Stimulated activated naive B cell treated with anti-CD40 and anti-IgM and Interleukin-4, amounts not matched to agents 10 μg/mL and 1 μg/mL and 100 μg/mL, for 72 hours (primary cell): ENCODE data around the gene PHF10.

Experiments
- ATAC-seq, 2 donors: fragments of 150-1000 bp; cut with Tn5 transposase; replicated peaks; 2 replicates each; pipeline ENCODE4 v1.10.0; 2021; ENCODE audit warnings: moderate library complexity in 1 of 2
- DNase-seq: peaks from one replicate; pipeline ENCODE4 v3.0.0; 2021
- H3K27ac Mint-ChIP-seq: one replicate; pipeline ENCODE4 v1.8.0; 2022; ENCODE audit warnings: mild to moderate bottlenecking, mixed read lengths
- H3K27me3 Mint-ChIP-seq, 2 donors: one replicate each; pipeline ENCODE4 v1.8.0; 2022; ENCODE audit warnings: mixed read lengths in 2 of 2
- H3K36me3 Mint-ChIP-seq, 2 donors: one replicate each; pipeline ENCODE4 v1.8.0; 2022; ENCODE audit warnings: mixed read lengths in 2 of 2, mild to moderate bottlenecking in 1 of 2
- H3K4me1 Mint-ChIP-seq, 2 donors: one replicate each; pipeline ENCODE4 v1.8.0; 2022; ENCODE audit warnings: mixed read lengths in 2 of 2, mild to moderate bottlenecking in 1 of 2
- H3K4me3 Mint-ChIP-seq, 2 donors: one replicate each; pipeline ENCODE4 v1.8.0; 2022; ENCODE audit warnings: mild to moderate bottlenecking in 2 of 2, mixed read lengths in 2 of 2, moderate library complexity in 1 of 2
- H3K9me3 Mint-ChIP-seq, 2 donors: one replicate each; pipeline ENCODE4 v1.8.0; 2022; ENCODE audit warnings: mixed read lengths in 2 of 2, mild to moderate bottlenecking in 1 of 2

PHF10 gene

GRCh38 chr6:169738204-169738975, 14.1 kb upstream of the PHF10 start:
- ATAC-seq (peak in 1 of 2 donors; percentile 29), DNase-seq (no peak)
- H3K4me1 Mint-ChIP-seq, result peaks cover 0 to 5% of the 10 kb centered on the region in 2 donors

DNA sequence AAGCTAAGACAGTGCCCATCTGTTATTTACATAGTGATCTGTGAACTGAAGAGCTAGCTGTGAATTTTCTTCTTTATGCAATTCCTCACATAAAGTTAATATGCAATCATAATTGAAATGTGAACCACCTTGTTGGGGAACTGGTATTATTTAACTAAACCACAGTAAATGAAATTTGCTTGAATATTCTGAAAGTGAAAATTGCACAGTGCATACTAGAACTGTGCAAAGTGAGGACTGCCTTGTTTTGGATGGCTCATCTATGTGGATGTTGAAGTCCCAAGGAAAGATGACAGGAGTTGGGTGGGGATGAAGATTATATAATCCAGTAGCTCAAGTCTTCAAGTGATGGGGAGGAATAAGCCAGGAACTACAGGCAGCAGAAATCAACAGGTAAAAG, 5.7 kb upstream of the PHF10 start:
- DNase-seq, result no peak
- Mint-ChIP-seq H3K27me3 (peaks cover 0 to 10% of the 10 kb centered on the region in 2 donors), H3K4me3 (no peak overlapping the region), H3K36me3 (peaks cover 0 to 3% of the 10 kb centered on the region in 2 donors), H3K4me1 (peaks cover 0 to 5% of the 10 kb centered on the region in 2 donors), H3K27ac (no peak overlapping the region), H3K9me3 (no peaks in the 10 kb centered on the region)
- ATAC-seq, result no peak

More at GRCh38 chr6:169738204-169738975, 14.1 kb upstream of the PHF10 start:
- Mint-ChIP-seq H3K4me3 (no peak overlapping the region), H3K27ac (no peak overlapping the region), H3K36me3 (no peaks in the 10 kb centered on the region), H3K9me3 (no peaks in the 10 kb centered on the region), H3K27me3 (peaks cover 10 to 37% of the 10 kb centered on the region in 2 donors)

DNA sequence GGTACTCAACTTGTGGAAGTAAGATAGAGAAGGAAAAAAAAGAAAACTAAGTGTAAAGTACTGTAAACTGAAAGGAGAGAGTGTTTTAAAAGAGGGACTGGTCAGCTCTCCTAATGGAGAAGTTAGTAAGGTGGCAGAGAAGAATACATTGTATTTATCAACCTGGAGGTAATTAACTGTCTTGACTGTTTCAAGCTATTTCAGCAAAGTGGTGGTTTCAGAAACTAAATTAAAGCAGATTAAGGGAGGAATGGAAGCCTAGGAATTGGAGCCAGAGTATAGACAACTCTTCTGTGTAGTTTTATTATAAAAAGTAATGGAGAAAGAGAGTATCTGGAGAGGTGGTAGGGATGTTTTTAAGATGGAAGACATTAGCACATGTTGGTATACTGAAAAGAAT, 2.7 kb upstream of the PHF10 start:
- H3K36me3 Mint-ChIP-seq, result peaks cover 0 to 3% of the 10 kb centered on the region in 2 donors
- H3K9me3 Mint-ChIP-seq, result no peaks in the 10 kb centered on the region
- H3K27ac Mint-ChIP-seq, result no peak overlapping the region
- DNase-seq, result no peak
- H3K4me1 Mint-ChIP-seq, result peaks cover 10 to 11% of the 10 kb centered on the region in 2 donors
- no peak for ATAC-seq
- H3K4me3 Mint-ChIP-seq, result no peak overlapping the region
- H3K27me3 Mint-ChIP-seq, result no peaks in the 10 kb centered on the region

GRCh38 chr6:169726049-169726400, 1.7 kb upstream of the PHF10 start:
- Mint-ChIP-seq H3K27me3 (no peaks in the 10 kb centered on the region), H3K4me1 (peaks cover 10 to 13% of the 10 kb centered on the region in 2 donors), H3K36me3 (peaks cover 0 to 3% of the 10 kb centered on the region in 2 donors), H3K9me3 (no peaks in the 10 kb centered on the region), H3K4me3 (peak overlapping the region; percentile 57 to 82), H3K27ac (no peak overlapping the region)
- ATAC-seq (no peak), DNase-seq (no peak)

- DNase-seq (no peak), ATAC-seq (peak; percentile 27 to 32)
- Mint-ChIP-seq H3K27me3 (no peaks in the 10 kb centered on the region), H3K4me1 (peaks cover 10 to 14% of the 10 kb centered on the region in 2 donors), H3K27ac (peak overlapping the region; percentile 80), H3K4me3 (peak overlapping the region; percentile 57 to 82), H3K9me3 (no peaks in the 10 kb centered on the region), H3K36me3 (peaks cover 0 to 5% of the 10 kb centered on the region in 2 donors)
These were observed 1.1 kb upstream of the PHF10 start for GRCh38 chr6:169725125-169726048.

DNA sequence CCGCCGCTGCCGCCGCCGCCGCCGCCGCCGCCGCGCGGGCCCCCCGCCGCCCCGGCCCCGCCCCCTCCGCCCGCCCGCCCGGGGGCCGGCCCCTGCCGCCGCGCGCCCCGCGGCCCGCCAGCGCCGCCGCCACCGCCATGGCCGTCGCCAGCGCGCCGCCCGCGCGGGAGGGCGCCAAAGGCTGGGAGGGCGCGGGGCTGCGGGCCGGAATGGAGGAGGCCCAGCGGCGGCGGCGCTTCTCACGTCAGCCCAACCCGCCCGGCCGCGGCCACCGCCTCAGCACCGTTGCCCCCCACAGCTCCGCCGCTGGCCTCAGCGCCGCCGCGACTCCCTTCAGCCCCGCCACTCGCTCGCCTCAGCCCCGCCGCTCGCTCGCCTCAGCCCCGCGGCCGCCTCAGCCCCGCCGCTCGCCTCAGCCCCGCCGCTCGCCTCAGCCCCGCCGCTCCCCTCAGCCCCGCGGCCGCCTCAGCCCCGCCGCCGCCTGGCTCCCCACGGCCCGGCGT, 258 bp downstream of the PHF10 start:
- Mint-ChIP-seq H3K27ac (no peak overlapping the region), H3K36me3 (peaks cover 0 to 9% of the 10 kb centered on the region in 2 donors), H3K27me3 (no peaks in the 10 kb centered on the region), H3K9me3 (no peaks in the 10 kb centered on the region), H3K4me1 (peaks cover 10 to 16% of the 10 kb centered on the region in 2 donors), H3K4me3 (peak overlapping the region; percentile 63 to 71)
- ATAC-seq (peak; percentile 51 to 54), DNase-seq (no peak)

- peaks cover 0 to 9% of the 10 kb centered on the region in 2 donors for H3K36me3 Mint-ChIP-seq
- no peaks in the 10 kb centered on the region for H3K27me3 Mint-ChIP-seq
- H3K4me1 Mint-ChIP-seq, result peaks cover 10 to 16% of the 10 kb centered on the region in 2 donors
- DNase-seq, result peak; percentile 62
- H3K4me3 Mint-ChIP-seq, result peak overlapping the region; percentile 91 to 92
- peak overlapping the region; percentile 87 for H3K27ac Mint-ChIP-seq
- H3K9me3 Mint-ChIP-seq, result no peaks in the 10 kb centered on the region
- peak; percentile 44 to 51 for ATAC-seq
These were observed 945 bp downstream of the PHF10 start for GRCh38 chr6:169723200-169723909.

DNA sequence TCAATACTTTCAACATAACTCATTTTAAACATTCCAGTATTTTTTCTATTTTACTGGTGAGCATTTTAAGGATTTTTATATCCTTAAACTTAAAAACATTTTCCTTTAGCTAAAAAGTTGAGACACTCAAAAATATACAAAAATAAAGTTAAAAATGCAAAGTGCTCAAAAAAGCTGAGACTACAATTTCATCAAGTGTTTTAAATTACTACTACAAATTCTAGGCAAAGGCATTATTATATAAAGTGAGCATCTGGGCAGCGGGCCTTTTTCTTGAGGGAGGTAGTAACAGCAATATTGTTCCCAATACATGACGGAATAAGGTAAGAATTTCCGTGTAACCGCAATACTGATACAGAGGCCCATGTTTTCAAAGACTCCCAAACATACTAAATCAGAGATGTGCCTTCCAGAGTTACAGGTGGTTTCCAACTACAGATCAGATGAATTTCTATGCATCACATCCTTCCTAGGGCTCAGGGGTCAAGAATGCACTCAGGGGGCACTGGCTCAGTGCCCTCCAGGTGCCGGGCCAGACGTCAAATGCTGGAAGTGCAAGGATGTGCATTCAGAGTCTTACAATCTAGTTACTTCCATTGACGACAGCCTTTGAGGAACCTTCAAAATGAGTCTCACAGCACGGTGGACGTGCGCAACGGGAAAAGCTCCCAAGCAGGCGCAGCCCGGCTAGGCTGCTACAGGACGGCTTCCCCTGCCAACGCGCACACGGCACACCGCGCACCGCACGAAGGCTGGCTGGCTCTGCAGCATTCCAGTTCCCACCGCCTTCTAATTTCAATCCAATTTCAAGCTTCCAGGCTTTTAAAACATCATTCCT, 1.7 kb downstream of the PHF10 start:
- peak; percentile 8 for DNase-seq

GRCh38 chr6:169720207-169720855, 4.0 kb downstream of the PHF10 start:
- H3K27me3 Mint-ChIP-seq, result no peaks in the 10 kb centered on the region
- H3K4me1 Mint-ChIP-seq, result peaks cover 10 to 13% of the 10 kb centered on the region in 2 donors
- H3K4me3 Mint-ChIP-seq, result no peak overlapping the region
- no peak overlapping the region for H3K27ac Mint-ChIP-seq
- ATAC-seq (no peak), DNase-seq (no peak)
- H3K36me3 Mint-ChIP-seq, result peaks cover 10 to 14% of the 10 kb centered on the region in 2 donors
- no peaks in the 10 kb centered on the region for H3K9me3 Mint-ChIP-seq

More for the DNA sequence above, 1.7 kb downstream of the PHF10 start:
- peaks cover 0 to 9% of the 10 kb centered on the region in 2 donors for H3K36me3 Mint-ChIP-seq
- peaks cover 10 to 14% of the 10 kb centered on the region in 2 donors for H3K4me1 Mint-ChIP-seq
- ATAC-seq, result peak; percentile 17 to 26
- peak overlapping the region; percentile 91 to 92 for H3K4me3 Mint-ChIP-seq
- H3K27me3 Mint-ChIP-seq, result no peaks in the 10 kb centered on the region
- H3K27ac Mint-ChIP-seq, result peak overlapping the region; percentile 87
- H3K9me3 Mint-ChIP-seq, result no peaks in the 10 kb centered on the region

GRCh38 chr6:169719117-169719516, 5.2 kb downstream of the PHF10 start:
- H3K4me1 Mint-ChIP-seq, result peaks cover 10 to 13% of the 10 kb centered on the region in 2 donors
- no peak overlapping the region for H3K27ac Mint-ChIP-seq
- H3K4me3 Mint-ChIP-seq, result no peak overlapping the region
- no peaks in the 10 kb centered on the region for H3K9me3 Mint-ChIP-seq
- H3K27me3 Mint-ChIP-seq, result no peaks in the 10 kb centered on the region
- peaks cover 13 to 25% of the 10 kb centered on the region in 2 donors for H3K36me3 Mint-ChIP-seq
- ATAC-seq (no peak), DNase-seq (no peak)

GRCh38 chr6:169714595-169714994, 9.7 kb downstream of the PHF10 start:
- Mint-ChIP-seq H3K9me3 (no peaks in the 10 kb centered on the region), H3K4me1 (peaks cover 3 to 5% of the 10 kb centered on the region in 2 donors), H3K27me3 (no peaks in the 10 kb centered on the region), H3K27ac (no peak overlapping the region), H3K36me3 (peaks cover 19 to 27% of the 10 kb centered on the region in 2 donors), H3K4me3 (no peak overlapping the region)
- ATAC-seq (no peak), DNase-seq (no peak)

DNA sequence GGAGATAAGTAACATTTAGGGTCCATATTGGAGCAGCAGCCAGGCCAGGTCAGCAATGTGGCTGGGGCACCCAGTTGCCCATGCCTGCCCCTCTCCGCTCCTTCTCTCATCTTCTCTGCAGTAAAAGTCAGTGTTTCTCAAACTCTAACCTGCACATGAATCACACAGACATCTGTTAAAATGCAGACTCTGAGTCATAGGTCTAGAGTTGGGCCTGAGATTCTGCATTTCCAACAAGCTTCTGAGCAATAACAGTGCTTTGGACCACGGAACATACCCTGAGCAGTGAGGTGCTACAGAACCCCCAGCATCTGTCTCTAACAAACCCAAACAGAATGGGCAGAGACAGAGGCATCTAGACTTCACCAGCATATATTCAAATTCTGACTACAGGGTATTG, 10.1 kb downstream of the PHF10 start:
- H3K9me3 Mint-ChIP-seq, result no peaks in the 10 kb centered on the region
- H3K27ac Mint-ChIP-seq, result no peak overlapping the region
- no peak for ATAC-seq

DNA sequence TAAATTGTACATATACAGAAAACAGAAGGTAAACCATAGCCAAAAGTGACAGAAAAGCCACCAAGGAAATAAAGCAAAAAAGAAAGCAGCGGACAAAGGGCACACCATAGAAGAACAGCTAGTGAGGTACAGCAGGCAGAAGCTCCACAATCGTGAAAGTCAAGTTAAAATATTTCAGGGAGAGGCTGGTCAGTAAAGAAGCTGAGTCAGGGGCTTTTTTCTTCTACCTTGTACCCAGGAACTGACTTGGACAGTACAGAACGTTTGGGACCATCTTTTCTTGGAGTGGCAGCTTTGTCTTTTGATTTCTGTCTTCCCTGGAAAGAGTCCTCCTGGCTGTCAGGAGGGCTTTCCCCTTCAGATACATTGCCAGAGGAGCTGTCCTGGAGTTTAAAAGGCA, 14.3 kb downstream of the PHF10 start:
- DNase-seq (no peak), ATAC-seq (no peak)
- H3K4me1 Mint-ChIP-seq, result peaks cover 9 to 38% of the 10 kb centered on the region in 2 donors
- H3K4me3 Mint-ChIP-seq, result no peak overlapping the region
- peak overlapping the region; percentile 66 for H3K27ac Mint-ChIP-seq
- peaks cover 11 to 24% of the 10 kb centered on the region in 2 donors for H3K36me3 Mint-ChIP-seq
- H3K27me3 Mint-ChIP-seq, result no peaks in the 10 kb centered on the region
- no peaks in the 10 kb centered on the region for H3K9me3 Mint-ChIP-seq

More for the DNA sequence above, 10.1 kb downstream of the PHF10 start:
- Mint-ChIP-seq H3K27me3 (no peaks in the 10 kb centered on the region), H3K4me1 (peaks cover 5 to 9% of the 10 kb centered on the region in 2 donors), H3K36me3 (peaks cover 19 to 27% of the 10 kb centered on the region in 2 donors), H3K4me3 (no peak overlapping the region)
- no peak for DNase-seq
